ENCODE measurements around the gene MRPL10.

MRPL10 gene

GRCh38 chr17:47857551-47858455 lies 26.5 kb upstream of the MRPL10 start:
- ATAC-seq = no peak

DNA sequence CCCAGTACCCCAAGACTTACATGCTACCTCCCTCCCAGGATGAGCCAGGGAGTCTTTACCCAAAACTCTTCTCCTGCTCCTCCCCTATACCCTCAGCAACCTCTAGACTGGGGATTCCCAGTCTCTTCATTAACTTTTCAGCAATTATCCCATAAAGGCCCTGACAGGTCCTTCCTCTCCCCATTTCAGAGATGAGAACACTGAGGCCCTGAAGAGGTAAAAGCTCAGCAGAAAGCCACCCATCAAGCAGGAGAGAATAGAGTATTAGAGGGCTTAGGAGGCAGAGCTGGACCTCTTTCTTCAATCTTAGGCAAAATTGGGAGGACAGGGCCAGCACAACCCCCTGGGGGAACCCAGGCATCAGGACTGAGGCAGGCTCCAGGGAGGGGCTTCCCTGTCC lies 25.5 kb upstream of the MRPL10 start:
- no peak for ATAC-seq

DNA sequence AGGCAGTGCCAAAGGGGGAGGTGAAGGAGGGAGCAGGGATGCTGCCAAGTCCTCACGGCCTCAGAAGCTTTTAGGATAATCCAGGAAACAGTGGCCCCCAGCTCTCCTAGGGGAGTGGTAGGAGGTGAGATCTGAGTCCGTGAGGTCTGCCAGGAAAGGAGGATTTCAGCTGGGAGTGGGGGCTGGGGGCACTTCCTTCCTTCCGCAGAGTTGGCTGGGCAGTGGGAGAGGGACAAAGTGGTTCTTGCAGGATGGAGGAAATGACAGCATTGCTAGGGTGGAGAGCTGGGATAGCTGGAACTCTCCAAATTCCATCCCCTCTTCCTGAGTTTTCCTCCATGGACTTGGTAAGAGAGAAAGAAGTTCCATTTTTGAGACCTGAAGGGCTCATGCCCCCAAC lies 24.4 kb upstream of the MRPL10 start:
- no peak for ATAC-seq

DNA sequence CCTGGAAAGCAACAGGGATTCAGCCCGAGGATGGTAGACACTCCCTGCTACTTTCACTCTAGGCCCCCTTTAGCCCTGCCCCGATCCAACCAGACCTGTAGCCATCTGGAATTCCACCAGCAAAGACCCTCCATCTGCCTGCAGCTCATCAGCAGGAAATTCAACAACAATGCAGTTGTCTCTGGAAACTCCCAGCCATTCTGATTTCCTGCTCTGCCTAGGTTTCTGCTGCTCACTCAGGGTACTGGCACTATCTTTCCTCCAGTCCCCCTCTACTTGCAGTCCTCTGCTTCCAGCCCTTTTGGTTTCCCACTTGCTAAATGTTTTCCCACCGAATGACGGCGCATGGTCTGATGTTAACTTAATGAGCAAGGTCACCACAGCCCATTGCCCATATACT lies 22.3 kb upstream of the MRPL10 start:
- no peak for ATAC-seq

- no peak for ATAC-seq
Observed at GRCh38 chr17:47852113-47852949, 21.0 kb upstream of the MRPL10 start.

GRCh38 chr17:47851764-47852112 lies 20.4 kb upstream of the MRPL10 start:
- ATAC-seq = no peak

DNA sequence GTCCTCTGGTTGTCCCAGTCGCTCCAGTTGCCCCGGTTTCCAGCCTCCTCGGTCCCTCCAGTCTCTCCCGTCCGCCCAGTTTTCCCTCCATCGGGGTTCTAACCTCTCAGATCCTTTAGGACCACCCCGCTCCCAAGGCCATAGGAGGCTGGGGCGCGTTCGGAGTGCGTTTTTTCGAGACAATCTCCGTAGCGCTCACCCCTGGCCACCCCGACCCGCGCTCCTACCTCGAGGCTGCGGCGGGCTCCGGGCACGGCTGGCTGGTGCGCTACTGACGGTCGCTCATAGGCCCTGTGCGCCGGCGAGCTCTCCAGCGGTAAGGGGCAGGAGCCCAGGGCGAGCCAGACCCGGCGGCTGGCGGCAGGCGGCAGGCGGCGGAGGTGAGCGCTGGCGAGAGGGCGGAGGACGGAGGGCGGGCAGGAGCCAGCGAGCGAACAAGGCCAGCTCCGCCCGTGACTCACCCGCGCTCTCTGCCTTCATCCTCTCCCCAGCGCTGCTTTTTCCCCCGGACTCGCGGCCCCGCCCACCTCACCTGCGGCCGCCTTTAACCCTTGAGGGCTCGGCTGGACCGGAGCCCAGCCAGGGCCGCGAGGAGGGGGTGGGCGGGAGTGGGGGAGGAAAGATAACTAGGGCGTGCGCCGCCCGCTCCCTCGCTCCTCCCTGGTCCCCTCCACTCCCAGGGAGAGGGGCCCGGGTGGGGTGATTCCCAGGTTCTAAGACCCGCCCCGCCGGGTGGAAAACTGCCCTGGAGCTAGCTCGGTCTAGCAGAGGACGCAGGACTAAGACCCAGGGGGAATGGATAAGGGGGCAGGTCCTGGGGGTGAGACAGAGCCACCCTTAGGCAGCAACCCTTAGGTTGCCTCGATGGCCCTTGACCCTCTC lies 19.6 kb upstream of the MRPL10 start, which contains the start of gene SP6:
Gene SP6 (minus strand): TSS at position 472 of the 882 bp plus-strand sequence. CDS start 2,734 bp downstream, outside the sequence.
- ATAC-seq = peak; percentile 91 to 94

- ATAC-seq = no peak
Observed at GRCh38 chr17:47850373-47850691, 19.0 kb upstream of the MRPL10 start.

GRCh38 chr17:47848198-47848513 lies 16.8 kb upstream of the MRPL10 start:
- no peak for ATAC-seq

DNA sequence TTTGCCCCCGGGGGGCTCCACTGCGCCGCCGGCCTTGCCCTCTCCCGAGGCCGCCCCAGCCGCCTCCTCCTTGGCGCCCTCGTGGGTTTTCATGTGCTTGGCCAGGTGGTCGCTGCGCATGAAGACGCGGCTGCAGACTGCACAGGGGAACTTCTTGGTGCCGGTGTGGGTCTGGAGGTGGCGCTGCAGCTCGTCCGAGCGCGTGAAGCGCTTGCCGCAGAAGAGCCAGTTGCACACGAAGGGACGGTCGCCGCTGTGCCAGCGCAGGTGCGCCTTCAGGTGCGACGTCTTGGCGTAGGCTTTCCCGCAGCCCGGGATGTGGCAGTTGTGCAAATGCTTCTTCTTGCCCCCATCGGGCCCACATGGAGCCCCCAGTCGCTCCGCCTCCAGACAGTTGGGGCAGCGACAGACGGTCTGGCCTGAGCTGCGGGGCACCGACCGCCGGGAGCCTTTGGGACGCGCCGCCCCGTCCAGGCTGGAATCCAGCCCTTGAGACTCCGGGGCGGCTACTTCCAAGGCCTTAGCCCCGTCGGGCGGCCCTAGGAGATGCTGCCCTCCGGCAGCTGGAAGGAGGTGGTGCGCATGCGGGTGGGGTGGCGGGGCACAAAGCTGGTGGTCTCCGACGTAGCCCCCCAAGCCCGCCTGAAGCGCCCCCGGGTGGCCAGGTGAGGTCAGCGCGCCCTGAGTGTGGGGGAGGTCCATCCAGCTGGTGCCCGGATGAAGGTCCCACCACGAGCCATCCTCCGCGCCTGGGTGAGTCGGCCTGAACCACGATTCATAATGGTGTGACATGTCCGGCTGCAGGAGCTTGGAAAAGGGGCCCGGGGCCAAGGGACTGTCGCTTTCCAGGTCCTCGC lies 16.2 kb upstream of the MRPL10 start:
- no peak for ATAC-seq

GRCh38 chr17:47846716-47847340 lies 15.5 kb upstream of the MRPL10 start:
- no peak for ATAC-seq

DNA sequence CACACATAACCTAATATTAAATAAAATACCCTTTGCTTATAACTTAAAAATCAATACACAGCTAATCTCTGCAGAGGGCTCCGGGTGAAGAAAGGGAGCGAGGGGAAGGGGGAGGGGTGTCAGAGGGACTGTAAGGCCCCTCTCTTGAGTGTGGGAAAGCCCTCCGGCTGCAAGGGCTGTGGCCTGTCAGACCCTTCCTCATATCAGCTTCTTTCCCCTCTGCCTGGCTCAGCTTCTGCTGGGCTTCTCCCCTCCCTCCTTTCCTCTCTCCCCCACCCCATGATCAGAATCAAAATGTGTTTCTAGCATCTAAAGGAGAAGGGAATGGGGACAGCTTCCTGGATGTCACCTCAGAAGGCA lies 14.4 kb upstream of the MRPL10 start:
- no peak for ATAC-seq

GRCh38 chr17:47844814-47845715 lies 13.7 kb upstream of the MRPL10 start:
- ATAC-seq = no peak

DNA sequence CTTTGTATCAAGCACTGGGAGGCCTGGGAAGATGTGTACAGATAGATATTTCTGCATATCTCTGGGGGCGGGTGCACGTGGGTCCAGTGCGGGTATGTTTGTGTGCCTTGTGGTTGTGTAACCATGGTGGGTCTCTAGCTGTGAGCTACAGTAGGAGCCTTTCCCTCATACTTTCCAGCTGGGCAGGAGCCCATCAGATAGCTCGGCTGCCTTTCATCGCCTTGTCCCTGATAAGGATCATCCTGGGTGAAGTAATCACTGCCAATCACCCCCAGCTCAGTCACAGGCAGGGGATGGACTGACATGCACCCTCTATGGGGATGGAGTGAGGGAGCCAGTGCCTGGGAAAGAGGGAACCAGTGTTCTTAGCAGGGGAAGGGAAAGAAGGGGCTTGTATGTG lies 12.9 kb upstream of the MRPL10 start:
- ATAC-seq = no peak

- ATAC-seq = no peak
Observed at GRCh38 chr17:47843391-47843730, 12.0 kb upstream of the MRPL10 start.

DNA sequence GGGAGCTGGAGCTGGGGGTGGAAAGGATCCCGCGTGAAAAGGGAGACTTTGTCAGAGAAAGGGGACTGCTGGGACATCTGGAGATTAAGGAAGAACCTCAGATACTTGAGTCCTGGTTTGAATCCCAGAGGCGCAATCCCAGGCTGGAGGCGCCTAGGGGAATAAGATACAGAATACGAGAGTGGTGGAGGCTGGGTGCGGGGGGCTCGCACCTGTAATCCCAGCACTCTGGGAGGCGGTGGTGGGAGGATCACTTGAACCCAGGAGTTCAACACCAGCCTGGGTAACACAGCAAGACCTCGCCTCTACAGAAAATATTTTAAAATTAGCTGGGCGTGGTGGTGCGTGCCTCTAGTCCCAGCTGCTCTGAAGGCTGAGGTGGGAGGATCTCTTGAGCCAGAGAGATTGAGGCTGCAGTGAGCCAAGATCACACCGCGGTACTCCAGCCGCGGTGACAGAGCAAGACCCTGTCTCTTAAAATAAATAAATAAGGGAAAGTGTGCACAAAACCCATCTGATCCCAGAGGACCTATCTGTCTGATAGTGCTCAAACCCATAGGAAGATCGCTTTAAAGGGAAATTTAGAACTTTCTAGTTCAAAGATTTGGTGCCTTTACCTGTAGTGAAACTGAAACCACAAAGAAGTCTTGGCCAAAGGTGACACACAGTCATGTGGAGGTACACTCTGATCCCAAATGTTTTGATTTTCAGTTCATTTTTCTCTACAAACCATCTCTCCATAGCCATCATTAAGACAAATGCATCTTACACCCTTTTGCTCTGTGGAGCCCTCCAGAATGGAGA lies 10.3 kb upstream of the MRPL10 start:
- no peak for ATAC-seq

DNA sequence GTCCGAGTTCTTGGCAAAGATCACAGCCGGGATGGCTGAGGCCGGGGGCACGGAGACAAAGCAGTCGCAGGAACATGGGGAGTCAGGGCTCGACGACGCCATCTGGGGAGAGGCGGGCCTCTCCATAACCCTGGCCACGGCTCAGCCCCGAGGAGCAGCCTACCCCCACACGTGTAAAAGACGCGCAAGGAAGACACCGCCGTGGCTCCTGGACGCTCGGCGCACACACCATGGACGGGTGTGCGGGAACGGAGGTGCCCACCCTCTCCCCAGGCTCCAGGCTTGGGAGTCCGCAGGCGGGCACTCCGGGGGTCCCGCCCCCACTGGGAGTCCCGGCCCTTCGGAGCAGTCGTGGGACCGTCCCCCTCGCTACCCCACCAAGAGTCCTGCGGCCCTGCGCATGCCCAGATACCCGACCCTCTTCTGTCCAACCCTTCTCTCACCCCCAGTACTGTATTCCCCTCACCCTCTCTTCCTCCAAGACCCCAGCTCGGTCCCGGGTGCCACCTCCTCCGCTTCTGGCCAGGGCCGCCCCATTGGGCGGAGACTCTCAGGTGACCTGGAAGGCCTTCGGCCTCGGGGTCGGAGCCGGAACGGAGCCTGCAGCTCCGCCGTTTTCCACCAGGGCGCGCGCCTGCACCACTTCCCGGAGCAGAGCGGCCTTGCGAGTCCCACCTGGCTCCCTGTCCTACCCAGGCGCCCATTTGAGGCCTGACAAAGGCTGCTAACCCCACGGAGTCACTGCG lies 9.6 kb upstream of the MRPL10 start, which contains the start of gene SCRN2:
Gene SCRN2 (minus strand): TSS at position 532 of the 746 bp plus-strand sequence. CDS start 430 bp downstream, at position 102.
- ATAC-seq = peak; percentile 90 to 91

- no peak for ATAC-seq
Observed at GRCh38 chr17:47840001-47840741, 8.8 kb upstream of the MRPL10 start.
